Omental fat pad (tissue), 4 donors: ENCODE measurements around the gene UNKL. TPM values are rescaled to one million over a fixed set of nuclear protein-coding genes. Genes with fewer than 3 reads are reported as not detected.

Source experiments
- ATAC-seq: fragments of 150-250 bp; one replicate; pipeline ENCODE4 v1.9.1; 2016; ENCODE audit warnings: mild to moderate bottlenecking, moderate library complexity; ENCODE audit not compliant: low FRiP score
- DNase-seq: peaks from one replicate; pipeline ENCODE4 v3.0.0-alpha.2; 2019; ENCODE audit warnings: low spot score
- total RNA-seq, 4 donors: library from RNA; depleted of rRNA; stranded (reverse); fragments of >200 nt; gene quantifications; one replicate each; pipeline ENCODE4 v1.1.0, GENCODE V29; 2016
- TF ChIP-seq, protein P1 (sequence below), 3 donors: fragments of 450-650 bp; IDR thresholded peaks; one replicate each; pipeline ENCODE4 v1.5.1; 2016 to 2017; ENCODE audit warnings: antibody characterized with exemption in 3 of 3, mild to moderate bottlenecking in 3 of 3, moderate library complexity in 2 of 3

Gene UNKL
- total RNA-seq, 4 donors from 2014 or later, result 8.6 to 36.9 (median 14.2) TPM

- TF ChIP-seq, protein P1, sequence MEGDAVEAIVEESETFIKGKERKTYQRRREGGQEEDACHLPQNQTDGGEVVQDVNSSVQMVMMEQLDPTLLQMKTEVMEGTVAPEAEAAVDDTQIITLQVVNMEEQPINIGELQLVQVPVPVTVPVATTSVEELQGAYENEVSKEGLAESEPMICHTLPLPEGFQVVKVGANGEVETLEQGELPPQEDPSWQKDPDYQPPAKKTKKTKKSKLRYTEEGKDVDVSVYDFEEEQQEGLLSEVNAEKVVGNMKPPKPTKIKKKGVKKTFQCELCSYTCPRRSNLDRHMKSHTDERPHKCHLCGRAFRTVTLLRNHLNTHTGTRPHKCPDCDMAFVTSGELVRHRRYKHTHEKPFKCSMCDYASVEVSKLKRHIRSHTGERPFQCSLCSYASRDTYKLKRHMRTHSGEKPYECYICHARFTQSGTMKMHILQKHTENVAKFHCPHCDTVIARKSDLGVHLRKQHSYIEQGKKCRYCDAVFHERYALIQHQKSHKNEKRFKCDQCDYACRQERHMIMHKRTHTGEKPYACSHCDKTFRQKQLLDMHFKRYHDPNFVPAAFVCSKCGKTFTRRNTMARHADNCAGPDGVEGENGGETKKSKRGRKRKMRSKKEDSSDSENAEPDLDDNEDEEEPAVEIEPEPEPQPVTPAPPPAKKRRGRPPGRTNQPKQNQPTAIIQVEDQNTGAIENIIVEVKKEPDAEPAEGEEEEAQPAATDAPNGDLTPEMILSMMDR (IDR thresholded peaks at IDR 0.05), result no peak
- no peak for ATAC-seq
Observed at GRCh38 chr16:1337486-1337885, 77.0 kb downstream of the UNKL start.

GRCh38 chr16:1336619-1337018 is 77.9 kb downstream of the UNKL start:
- DNase-seq, result no peak
- TF ChIP-seq, protein P1 (IDR thresholded peaks at IDR 0.05), result no peak
- no peak for ATAC-seq

More at GRCh38 chr16:1337486-1337885, 77.0 kb downstream of the UNKL start:
- no peak for DNase-seq

DNA sequence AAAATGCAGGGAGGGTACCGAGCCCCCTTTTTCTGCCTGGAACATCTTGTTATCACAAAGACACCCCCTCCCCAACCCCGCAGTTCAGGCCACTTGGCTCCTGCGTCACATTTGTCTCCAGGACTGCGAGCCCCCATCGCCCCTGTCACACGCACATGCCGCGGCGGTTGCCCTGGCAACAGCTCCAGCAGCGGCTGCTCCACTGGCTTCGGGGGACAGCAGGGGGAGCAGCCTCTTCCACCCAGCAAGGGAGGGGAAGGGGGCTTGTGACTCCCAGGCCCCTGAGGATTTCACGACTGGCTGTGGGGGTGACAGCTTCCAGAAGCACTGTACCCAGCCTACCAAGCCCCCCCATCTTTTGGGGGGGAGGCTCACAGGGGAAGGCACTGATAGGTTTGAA is 78.5 kb downstream of the UNKL start:
- no peak for ATAC-seq
- TF ChIP-seq, protein P1 (IDR thresholded peaks at IDR 0.05), result no peak
- no peak for DNase-seq

GRCh38 chr16:1335211-1335971 is 79.1 kb downstream of the UNKL start:
- TF ChIP-seq, protein P1 (IDR thresholded peaks at IDR 0.05), result no peak
- ATAC-seq (no peak), DNase-seq (no peak)

DNA sequence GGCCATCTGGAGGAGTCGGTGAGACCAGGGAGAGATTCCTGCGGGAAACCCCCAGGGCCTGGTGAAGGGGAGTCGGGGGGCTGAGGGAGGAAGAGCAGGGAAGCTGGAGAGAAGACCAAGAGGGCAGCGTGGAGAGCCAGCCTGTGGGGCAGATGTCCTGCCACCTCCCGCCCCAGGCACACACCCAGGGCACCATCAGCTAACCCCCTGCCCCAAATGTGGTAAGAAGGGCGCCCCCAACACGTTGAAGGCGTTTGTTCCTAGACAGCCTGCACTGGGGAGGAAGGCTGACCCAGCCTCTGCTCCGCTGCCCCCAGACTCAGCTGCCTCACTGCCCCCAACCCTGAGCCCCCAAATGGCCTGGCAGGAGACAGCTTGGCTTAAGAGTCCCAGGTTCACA is 79.8 kb downstream of the UNKL start:
- no peak for DNase-seq
- no peak for ATAC-seq
- TF ChIP-seq, protein P1 (IDR thresholded peaks at IDR 0.05), result no peak

DNA sequence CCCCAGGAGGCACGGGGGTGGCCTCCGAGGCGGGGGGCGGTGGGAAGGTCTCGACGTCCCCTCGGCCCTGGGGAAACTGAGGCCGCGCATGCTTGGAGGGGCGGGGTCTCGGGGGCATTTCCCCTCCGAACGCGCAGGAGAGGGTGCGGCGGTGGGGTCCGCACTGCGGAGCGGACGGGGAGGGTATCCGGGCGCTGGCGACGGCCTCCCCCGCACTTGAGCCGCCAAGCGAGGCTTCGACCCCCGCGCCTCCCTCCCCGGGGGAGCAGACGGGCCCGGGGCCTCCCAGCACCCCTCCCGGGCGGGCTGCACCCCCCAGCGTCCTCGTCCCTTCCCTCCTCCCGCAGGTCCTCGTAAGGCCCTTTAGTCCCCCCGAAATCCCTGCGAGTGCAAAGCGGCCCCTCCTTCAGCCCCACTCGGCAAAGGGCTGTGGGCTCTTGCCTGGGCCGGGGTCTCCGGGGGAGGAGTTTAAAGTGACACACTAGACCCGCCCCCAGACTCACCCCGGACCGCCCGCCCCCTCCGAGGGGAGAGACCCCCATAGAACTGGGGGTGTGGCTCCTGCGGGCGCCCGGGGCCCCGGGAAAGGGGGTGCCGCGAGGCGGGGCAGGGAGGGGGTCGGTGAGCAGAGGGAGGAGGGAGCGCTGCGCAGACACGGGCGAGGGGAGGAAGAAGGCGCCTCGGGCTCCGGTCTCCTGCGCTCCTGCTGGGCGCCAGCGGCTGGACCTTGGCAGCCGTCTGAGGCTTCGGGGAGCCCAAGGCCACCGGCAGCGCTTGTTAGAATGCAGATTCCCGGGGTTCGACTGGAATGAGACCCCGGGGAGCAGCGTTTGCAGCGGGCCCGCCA is 80.4 kb downstream of the UNKL start:
- TF ChIP-seq, protein P1 (IDR thresholded peaks at IDR 0.05), result no peak
- ATAC-seq, result no peak
- DNase-seq, result no peak
